GM19099 (cell line): ENCODE data around the gene NUTM1.

ENCODE experiments used
- POLR2A ChIP-seq: IDR thresholded peaks from 3 replicates; pipeline ENCODE4 v1.6.1; 2011; ENCODE audit warnings: low read depth; ENCODE audit not compliant: insufficient read length; ENCODE audit errors: extremely low read depth

Gene NUTM1

DNA sequence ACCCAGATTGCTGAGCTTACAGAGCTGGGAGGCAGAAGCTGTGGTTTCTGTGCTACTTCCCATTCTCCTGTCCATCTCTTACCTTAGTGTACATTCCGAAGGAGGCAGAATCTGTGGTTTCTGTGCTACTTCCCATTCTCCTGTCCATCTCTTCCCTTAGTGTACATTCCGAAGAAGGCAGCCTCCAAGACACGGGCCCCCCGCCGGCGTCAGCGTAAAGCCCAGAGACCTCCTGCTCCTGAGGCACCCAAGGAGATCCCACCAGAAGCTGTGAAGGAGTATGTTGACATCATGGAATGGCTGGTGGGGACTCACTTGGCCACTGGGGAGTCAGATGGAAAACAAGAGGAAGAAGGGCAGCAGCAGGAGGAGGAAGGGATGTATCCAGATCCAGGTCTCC is 11.2 kb downstream of the NUTM1 start:
- TF ChIP-seq POLR2A = no peak

- no peak for TF ChIP-seq POLR2A
Measured at GRCh38 chr15:34355241-34355640, 12.1 kb downstream of the NUTM1 start.

GRCh38 chr15:34357653-34358052 is 14.5 kb downstream of the NUTM1 start:
- no peak for TF ChIP-seq POLR2A

DNA sequence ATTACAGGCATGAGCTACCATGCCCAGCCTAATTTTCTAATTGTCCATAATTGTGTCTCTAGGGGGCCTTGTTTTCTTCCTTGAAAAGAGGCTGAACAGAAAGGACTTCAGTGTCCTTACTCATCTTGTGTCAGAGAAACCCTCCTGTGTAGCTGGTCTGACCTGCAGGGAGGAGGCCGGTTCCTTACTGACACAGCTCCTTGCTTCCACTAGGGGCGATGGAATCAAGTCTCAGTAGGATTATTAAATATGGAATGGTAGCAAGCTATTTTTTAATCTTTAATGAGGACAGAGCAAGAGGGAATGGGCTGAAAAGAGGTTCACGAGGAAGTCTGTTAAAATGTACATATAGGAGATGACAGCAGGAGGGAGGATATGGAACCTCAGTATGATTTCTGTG is 15.3 kb downstream of the NUTM1 start:
- TF ChIP-seq POLR2A = no peak

DNA sequence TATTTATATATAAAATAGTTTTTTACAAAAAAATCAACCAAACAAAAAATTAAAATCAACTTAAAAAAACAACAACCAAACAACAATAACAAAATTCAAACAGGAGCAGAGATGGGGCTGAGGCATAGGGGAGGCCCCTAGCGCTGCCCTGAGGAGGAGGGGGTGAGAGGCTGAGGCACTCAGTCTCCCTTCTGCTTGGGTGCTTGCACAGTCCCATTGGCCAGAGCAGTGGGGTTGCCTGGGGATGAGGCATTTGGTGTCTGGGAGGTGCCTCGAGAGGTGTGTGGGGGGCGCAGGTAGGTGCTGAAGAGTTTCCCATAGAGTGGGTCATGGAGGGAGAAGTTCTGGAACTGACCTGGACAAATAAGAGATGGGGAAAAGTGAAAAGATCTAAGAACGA is 15.8 kb downstream of the NUTM1 start:
- no peak for TF ChIP-seq POLR2A

DNA sequence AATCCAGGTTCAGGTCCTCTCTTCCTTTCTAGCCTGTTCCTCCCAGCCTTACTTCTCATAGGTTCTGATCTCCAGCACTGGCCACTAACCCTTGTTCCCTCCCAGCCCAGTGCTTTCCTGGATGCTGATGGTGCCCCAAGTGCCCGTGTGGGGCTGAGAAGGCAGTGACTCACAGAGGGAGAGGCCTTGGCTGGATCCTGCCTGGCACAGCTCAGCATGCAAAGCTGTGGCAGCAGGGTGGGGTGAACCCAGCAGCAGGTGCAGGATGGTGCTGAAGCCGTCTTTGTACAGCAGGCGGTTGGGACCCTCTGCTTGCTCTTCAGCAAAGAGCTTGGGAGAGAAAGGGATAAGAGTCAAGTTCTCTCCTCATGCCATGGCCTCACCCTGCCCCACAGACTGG is 16.3 kb downstream of the NUTM1 start:
- no peak for TF ChIP-seq POLR2A

DNA sequence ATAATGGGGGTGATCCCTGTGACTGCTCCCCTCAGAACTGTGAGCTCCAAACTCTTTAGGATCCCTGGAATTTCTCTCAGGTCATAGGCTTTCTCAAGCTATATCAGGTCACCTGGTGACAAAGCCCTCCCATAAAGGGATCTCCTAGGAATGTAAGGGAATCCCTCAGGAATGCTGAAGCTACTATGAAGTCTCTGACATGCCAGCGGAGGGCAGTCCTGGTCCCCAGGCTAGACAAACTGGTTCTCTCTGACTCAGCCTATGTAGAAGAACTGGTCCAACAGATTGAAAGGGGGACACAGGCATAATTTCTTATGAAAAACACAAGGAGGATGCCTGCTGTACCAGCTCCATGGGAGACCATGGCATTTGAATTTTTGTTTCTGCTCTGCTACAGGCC is 17.2 kb downstream of the NUTM1 start:
- TF ChIP-seq POLR2A = no peak

- TF ChIP-seq POLR2A = no peak
Measured at GRCh38 chr15:34361278-34361677, 18.2 kb downstream of the NUTM1 start.

GRCh38 chr15:34362047-34362773 is 19.1 kb downstream of the NUTM1 start:
- no peak for TF ChIP-seq POLR2A

- no peak for TF ChIP-seq POLR2A
Measured at GRCh38 chr15:34364041-34364440, 20.9 kb downstream of the NUTM1 start.

DNA sequence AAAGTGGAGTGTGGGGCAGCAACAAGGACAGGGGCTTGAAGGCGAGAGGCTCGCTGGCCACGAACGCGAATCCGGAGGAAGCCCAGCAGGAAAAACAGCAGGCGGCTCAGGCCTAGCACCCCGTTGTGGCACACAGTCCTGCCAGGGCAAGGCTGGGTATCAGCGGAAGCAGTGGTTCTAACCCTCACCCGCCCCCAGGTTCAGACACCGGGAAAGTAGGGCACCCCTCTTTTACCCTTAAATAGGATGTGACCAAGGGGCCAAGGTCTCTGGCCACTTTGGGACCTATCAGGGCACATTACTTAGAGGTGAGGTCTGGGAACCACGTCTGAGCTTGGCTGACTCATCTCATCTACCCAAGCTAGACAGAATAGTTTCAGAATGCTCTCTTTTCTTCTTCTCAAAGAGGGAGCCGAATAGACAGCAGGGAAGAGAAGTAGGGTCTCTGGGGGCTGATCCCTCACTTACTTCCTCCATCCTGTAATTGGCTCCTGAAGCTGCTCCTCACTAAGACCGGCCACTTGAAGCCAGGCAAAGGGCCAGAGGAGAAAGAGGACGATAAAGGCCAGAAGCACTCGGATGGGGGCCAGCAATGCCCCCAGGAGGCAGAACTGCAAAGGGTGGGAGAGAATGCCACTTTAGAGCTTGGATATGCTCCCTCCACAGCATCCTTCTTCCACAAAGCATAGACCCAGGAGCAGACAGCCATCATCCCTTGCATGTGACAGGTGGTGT is 22.1 kb downstream of the NUTM1 start:
- TF ChIP-seq POLR2A = no peak

DNA sequence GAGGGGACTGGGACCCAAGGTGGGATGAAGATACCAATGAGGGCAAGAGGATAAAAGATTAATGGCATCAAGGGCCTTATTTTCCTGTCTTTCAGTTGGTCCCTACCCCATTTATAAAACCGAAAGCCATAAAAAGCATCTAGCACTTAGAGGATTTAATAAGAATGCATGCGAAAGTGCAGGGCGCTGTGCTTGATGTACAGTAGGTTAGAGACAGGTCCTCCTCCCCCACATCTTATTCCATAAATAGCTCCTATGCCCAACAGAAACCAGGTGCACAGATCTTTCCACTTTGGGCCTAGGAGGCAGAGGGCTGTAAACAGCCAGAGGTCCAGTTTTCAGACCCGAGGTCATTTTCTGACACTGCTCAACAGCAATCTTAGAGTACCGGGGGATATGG is 22.7 kb downstream of the NUTM1 start:
- no peak for TF ChIP-seq POLR2A

- TF ChIP-seq POLR2A = no peak
Measured at GRCh38 chr15:34366271-34367065, 23.4 kb downstream of the NUTM1 start.

- TF ChIP-seq POLR2A = peak; percentile 88
Measured at GRCh38 chr15:34367101-34368081, 24.3 kb downstream of the NUTM1 start, which contains the start of gene LPCAT4. TSS of gene LPCAT4 (minus strand) at chr15:34367196. CDS start at chr15:34367100, 96 bp downstream.
